H1 (cell line): ENCODE data around the gene CUTA.

ENCODE experiments used
- GABPA ChIP-seq: IDR thresholded peaks from 2 replicates; pipeline ENCODE4 v1.6.1; 2011; ENCODE audit warnings: mild to moderate bottlenecking, low read length, moderate library complexity, borderline replicate concordance; ENCODE audit not compliant: insufficient read depth
- HDAC2 ChIP-seq, 2 experiments: fragments of 300-600 bp in 1 of 2; sonication (generic) in 1 of 2; IDR thresholded peaks; 2 replicates each; pipeline ENCODE4 v1.6.1; 2011 to 2012; ENCODE audit warnings: low read depth in 2 of 2, low read length in 2 of 2, mild to moderate bottlenecking in 2 of 2, moderate library complexity in 2 of 2, borderline replicate concordance in 1 of 2, inconsistent platforms in 1 of 2
- TF ChIP-seq, protein P1 (sequence below): IDR thresholded peaks from 2 replicates; pipeline ENCODE4 v1.6.1; 2011; ENCODE audit warnings: low read length, improper control_type of control experiment
- TF ChIP-seq, protein P2 (sequence below): IDR thresholded peaks from 2 replicates; pipeline ENCODE4 v1.6.1; 2012; ENCODE audit warnings: inconsistent platforms
- TF ChIP-seq, protein P3 (sequence below), 3 experiments: IDR thresholded peaks; 1 replicate in 2 of 3; 2 replicates in 1 of 3; pipeline versions ENCODE4 v1.5.1 to v1.6.1; 2011; ENCODE audit warnings: low read length in 3 of 3, mild to moderate bottlenecking in 3 of 3, inconsistent platforms in 2 of 3, low read depth in 1 of 3, moderate library complexity in 1 of 3; ENCODE audit not compliant: insufficient read depth in 1 of 3; ENCODE audit errors: control extremely low read depth in 1 of 3

DNA sequence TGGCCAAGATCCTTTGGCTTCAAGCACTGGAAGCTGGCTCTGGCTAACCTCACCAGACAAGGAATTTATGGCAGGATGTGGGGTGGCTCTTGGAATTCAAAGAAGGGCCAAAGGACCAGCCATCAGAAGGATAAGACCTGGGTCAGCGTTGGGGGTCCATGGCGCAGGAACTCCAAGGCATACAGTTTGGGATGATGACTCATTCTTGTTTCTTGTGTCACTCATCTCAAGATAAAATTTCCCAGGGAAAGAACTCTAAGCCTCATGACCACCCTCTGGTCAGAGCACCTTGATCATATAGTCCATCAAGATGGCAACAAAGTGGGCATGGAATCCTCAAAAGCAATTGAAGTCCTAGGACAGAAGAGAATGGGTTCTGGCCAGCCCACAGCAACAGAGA is 41.3 kb upstream of the CUTA start:
- TF ChIP-seq HDAC2 (IDR thresholded peaks at IDR 0.05; ENCODE audit: borderline replicate concordance in 1 of 2, low read depth in 2 of 2, low read length in 2 of 2) (no peak), GABPA (no peak)
- TF ChIP-seq, protein P1, sequence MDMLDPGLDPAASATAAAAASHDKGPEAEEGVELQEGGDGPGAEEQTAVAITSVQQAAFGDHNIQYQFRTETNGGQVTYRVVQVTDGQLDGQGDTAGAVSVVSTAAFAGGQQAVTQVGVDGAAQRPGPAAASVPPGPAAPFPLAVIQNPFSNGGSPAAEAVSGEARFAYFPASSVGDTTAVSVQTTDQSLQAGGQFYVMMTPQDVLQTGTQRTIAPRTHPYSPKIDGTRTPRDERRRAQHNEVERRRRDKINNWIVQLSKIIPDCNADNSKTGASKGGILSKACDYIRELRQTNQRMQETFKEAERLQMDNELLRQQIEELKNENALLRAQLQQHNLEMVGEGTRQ: no peak
- TF ChIP-seq, protein P2, sequence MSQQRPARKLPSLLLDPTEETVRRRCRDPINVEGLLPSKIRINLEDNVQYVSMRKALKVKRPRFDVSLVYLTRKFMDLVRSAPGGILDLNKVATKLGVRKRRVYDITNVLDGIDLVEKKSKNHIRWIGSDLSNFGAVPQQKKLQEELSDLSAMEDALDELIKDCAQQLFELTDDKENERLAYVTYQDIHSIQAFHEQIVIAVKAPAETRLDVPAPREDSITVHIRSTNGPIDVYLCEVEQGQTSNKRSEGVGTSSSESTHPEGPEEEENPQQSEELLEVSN: no peak
- TF ChIP-seq, protein P3, sequence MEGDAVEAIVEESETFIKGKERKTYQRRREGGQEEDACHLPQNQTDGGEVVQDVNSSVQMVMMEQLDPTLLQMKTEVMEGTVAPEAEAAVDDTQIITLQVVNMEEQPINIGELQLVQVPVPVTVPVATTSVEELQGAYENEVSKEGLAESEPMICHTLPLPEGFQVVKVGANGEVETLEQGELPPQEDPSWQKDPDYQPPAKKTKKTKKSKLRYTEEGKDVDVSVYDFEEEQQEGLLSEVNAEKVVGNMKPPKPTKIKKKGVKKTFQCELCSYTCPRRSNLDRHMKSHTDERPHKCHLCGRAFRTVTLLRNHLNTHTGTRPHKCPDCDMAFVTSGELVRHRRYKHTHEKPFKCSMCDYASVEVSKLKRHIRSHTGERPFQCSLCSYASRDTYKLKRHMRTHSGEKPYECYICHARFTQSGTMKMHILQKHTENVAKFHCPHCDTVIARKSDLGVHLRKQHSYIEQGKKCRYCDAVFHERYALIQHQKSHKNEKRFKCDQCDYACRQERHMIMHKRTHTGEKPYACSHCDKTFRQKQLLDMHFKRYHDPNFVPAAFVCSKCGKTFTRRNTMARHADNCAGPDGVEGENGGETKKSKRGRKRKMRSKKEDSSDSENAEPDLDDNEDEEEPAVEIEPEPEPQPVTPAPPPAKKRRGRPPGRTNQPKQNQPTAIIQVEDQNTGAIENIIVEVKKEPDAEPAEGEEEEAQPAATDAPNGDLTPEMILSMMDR (IDR thresholded peaks at IDR 0.05; ENCODE audit: control extremely low read depth in 1 of 3, insufficient read depth in 1 of 3, low read depth in 1 of 3, low read length in 3 of 3): no peak
